Parathyroid adenoma (tissue), 2 donors: Measurements from ENCODE around the gene MCL1.
A peak's percentile ranks its signal among the peaks of the same experiment; 100 is the strongest.

Experiments used
- H2AFZ ChIP-seq: fragments of 300-600 bp; sonication (generic); one replicate; pipeline ENCODE4 v1.7.0; 2017; ENCODE audit warnings: antibody characterized with exemption, mild to moderate bottlenecking
- H3K27ac ChIP-seq: fragments of 300-600 bp; sonication (generic); one replicate; pipeline ENCODE4 v1.7.0; 2017
- H3K27me3 ChIP-seq: fragments of 300-600 bp; sonication (generic); one replicate; pipeline ENCODE4 v1.7.0; 2017; ENCODE audit warnings: low read length; ENCODE audit not compliant: control insufficient read depth, insufficient read depth
- H3K36me3 ChIP-seq: fragments of 300-600 bp; sonication (generic); one replicate; pipeline ENCODE4 v1.7.0; 2017; ENCODE audit warnings: low read length; ENCODE audit not compliant: control insufficient read depth, insufficient read depth
- H3K4me1 ChIP-seq: fragments of 300-600 bp; sonication (generic); one replicate; pipeline ENCODE4 v1.7.0; 2017; ENCODE audit warnings: control low read depth
- H3K4me2 ChIP-seq: fragments of 300-600 bp; sonication (generic); one replicate; pipeline ENCODE4 v1.7.0; 2017; ENCODE audit warnings: low read length
- H3K4me3 ChIP-seq: fragments of 300-600 bp; sonication (generic); one replicate; pipeline ENCODE4 v1.7.0; 2017; ENCODE audit warnings: low read depth, low read length
- H3K79me2 ChIP-seq: fragments of 300-600 bp; sonication (generic); one replicate; pipeline ENCODE4 v1.7.0; 2017; ENCODE audit warnings: control low read depth
- H3K9ac ChIP-seq: fragments of 300-600 bp; sonication (generic); one replicate; pipeline ENCODE4 v1.7.0; 2017; ENCODE audit warnings: mild to moderate bottlenecking
- H3K9me3 ChIP-seq: fragments of 300-600 bp; sonication (generic); one replicate; pipeline ENCODE4 v1.7.0; 2017; ENCODE audit warnings: low read length; ENCODE audit not compliant: control insufficient read depth
- CTCF ChIP-seq: fragments of 300-600 bp; sonication (generic); IDR thresholded peaks from one replicate; pipeline ENCODE4 v1.7.0; 2017; ENCODE audit warnings: antibody characterized with exemption, mild to moderate bottlenecking
- donor health status: primary hyperparathyroidism.

Gene MCL1

DNA sequence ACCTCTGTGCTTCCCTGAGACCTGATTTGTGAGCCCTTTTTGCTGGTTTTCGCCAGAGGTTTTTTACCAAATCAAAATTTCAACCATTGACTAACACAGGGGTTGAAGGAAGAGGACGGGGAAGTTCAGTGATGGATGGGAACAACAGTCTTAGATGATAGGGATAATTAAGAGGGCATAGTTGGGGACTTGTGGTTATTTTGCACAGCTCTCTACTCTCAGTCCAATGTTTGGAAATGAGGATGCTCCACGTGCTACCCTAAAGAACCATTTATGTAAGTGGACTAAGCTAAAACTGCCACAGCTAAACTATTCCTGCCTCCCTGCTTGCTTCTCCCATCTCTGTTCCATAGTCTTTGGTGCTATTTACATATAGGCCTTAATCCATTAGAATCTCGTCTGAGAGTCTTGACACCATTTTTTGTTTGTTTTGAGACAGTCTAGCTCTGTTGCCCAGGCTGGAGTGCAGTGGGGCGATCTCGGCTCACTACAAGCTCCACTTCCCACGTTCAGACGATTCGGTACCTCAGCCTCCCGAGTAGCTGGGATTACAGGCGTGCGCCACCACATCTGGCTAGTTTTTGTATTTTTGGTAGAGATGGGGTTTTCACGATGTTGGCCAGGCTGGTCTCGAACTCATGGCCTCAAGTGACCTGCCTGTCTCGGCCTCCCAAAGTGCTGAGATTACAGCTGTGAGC, 684 bp upstream of the MCL1 start:
- Histone ChIP-seq H3K4me3 (peak overlapping the region; percentile 58), H3K79me2 (peaks cover 30% of the 10 kb centered on the region), H3K4me1 (peaks cover 7% of the 10 kb centered on the region), H3K27ac (peak overlapping the region; percentile 97), H3K4me2 (peak overlapping the region; percentile 73), H2AFZ (peak overlapping the region; percentile 95), H3K27me3 (no peaks in the 10 kb centered on the region), H3K9ac (peak overlapping the region; percentile 28), H3K36me3 (no peaks in the 10 kb centered on the region), H3K9me3 (no peaks in the 10 kb centered on the region)
- no peak for TF ChIP-seq CTCF

- Histone ChIP-seq H2AFZ (no peak overlapping the region), H3K4me3 (peak overlapping the region; percentile 99), H3K9me3 (no peaks in the 10 kb centered on the region), H3K27me3 (no peaks in the 10 kb centered on the region), H3K27ac (peak overlapping the region; percentile 97), H3K36me3 (no peaks in the 10 kb centered on the region), H3K9ac (peak overlapping the region; percentile 98), H3K4me2 (peak overlapping the region; percentile 64), H3K4me1 (peaks cover 15% of the 10 kb centered on the region), H3K79me2 (peaks cover 34% of the 10 kb centered on the region)
- no peak for TF ChIP-seq CTCF
Observed at GRCh38 chr1:150578272-150579109, 919 bp downstream of the MCL1 start.

DNA sequence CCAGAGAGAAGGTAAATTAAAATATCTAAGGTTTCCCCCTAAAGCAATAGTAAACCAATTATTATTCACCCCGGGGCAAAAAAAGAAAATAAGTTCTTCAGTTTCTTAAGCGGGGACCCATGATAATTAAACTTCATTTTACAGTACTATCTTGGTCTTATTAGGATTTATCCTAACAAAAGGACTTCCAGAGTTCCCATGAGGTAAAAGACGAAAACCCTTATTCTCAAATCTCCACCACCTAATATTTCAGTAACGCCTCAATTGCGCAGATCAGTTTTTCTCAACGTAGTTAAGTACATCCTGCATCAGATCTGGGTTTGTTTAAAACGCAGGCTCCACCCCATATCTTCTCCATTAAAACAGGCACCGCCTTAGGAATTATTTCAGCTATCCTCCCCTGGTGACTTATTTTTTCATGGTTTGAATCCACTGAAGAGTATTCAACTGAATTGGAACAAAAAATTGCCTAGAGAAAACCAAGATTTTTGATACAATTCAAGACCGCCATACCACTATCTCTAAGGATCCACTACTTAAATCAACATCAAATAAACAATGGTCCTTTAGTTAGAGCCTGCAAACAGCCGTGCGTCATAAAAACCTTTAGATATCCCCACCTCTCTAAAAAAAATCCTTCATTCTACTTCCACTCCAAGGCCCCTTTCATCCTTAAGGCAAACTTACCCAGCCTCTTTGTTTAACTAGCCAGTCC, 1.7 kb downstream of the MCL1 start:
- Histone ChIP-seq H3K9me3 (no peaks in the 10 kb centered on the region), H3K27ac (peak overlapping the region; percentile 97), H3K27me3 (no peaks in the 10 kb centered on the region), H3K9ac (no peak overlapping the region), H2AFZ (no peak overlapping the region), H3K79me2 (peaks cover 35% of the 10 kb centered on the region), H3K4me3 (peak overlapping the region; percentile 99), H3K4me2 (peak overlapping the region; percentile 64), H3K4me1 (peaks cover 15% of the 10 kb centered on the region), H3K36me3 (no peaks in the 10 kb centered on the region)
- no peak for TF ChIP-seq CTCF

DNA sequence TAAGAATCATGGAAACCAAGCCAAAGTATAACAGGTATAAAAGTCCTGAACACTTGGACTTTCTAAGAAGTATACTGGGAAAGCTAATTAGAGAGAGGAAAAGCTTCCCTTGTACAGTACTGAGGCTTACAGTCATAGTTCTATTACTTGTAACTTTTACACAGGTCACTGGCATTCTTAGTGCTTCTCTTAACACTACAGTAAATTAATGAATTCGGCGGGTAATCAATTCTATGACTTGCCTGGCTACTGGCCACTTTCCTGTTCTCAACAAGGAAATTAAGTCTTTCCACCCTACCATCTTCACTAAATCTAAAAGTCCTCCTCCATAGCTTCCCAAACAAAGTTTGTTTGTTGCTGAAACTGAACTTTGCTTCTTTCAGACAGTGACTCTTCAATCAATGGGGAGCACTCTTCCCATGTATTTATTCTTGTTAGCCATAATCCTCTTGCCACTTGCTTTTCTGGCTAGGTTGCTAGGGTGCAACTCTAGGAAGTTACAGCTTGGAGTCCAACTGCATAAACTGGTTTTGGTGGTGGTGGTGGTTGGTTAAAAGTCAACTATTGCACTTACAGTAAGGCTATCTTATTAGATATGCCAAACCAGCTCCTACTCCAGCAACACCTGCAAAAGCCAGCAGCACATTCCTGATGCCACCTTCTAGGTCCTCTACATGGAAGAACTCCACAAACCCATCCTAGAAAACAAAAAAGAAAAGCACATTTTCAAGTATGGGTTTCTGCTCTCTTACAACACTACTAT, 2.4 kb downstream of the MCL1 start:
- no peaks in the 10 kb centered on the region for H3K36me3 ChIP-seq
- no peak overlapping the region for H3K9ac ChIP-seq
- peak overlapping the region; percentile 99 for H3K4me3 ChIP-seq
- H3K79me2 ChIP-seq = peaks cover 38% of the 10 kb centered on the region
- H2AFZ ChIP-seq = no peak overlapping the region
- peaks cover 15% of the 10 kb centered on the region for H3K4me1 ChIP-seq
- peak overlapping the region; percentile 64 for H3K4me2 ChIP-seq
- no peak for TF ChIP-seq CTCF
- H3K9me3 ChIP-seq = no peaks in the 10 kb centered on the region
- no peaks in the 10 kb centered on the region for H3K27me3 ChIP-seq
- peak overlapping the region; percentile 97 for H3K27ac ChIP-seq
